ENCODE data around the gene USP36.

USP36 gene

DNA sequence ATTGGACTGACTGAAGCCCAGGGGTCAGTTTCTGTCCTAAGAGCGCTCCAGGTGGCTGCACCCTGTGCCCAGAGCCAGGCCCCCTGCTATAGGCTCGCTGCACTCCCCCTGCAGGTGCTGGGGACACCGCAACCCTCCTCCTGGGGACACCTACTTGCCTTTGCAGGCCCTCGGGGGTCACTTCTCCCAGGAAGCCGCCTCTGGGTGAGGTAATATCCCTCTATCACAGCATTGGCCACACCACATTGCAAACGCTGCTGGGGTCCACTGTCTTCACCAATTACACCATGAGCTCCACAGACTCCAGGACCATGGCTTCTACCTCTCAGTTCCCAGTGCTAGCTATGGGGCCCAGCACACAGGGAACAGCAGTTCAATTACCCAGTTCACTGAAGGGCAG is 14.9 kb downstream of the USP36 start:
- DNase-seq (ENCODE audit: low read depth, low spot score), result no peak

DNA sequence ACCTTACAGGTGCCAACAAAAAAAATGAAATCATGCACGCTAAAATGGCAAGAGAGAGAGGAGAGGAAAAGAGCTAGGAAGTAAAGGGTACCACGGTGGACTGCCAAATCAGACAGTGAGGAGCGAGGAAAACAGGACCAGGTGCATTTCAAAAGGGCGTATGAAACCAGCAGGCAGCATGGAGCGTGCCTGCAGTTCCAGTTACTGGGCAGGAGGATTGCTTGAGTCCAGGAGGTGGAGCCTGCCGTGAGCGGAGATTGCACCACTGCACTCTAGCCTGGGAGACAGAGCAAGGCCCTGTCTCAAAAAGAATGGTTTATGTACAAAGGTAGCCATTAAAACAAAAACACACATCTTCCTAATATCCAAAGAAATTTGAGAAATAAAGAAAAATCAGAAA is 16.4 kb downstream of the USP36 start:
- peaks cover 85% of the 10 kb centered on the region for H3K36me3 ChIP-seq (ENCODE audit: insufficient read depth, low read length)
- no peak overlapping the region for H3K27ac ChIP-seq
- no peak for DNase-seq (ENCODE audit: low read depth, low spot score)
- TF ChIP-seq POLR2AphosphoS5 (IDR thresholded peaks at IDR 0.05; ENCODE audit: borderline replicate concordance, low read depth, low read length) (no peak), FOXP2 (optimal IDR thresholded peaks at IDR 0.05; ENCODE audit: control extremely low read depth, extremely low read length, insufficient read depth) (no peak), EZH2 (IDR thresholded peaks at IDR 0.05) (no peak)
- no peaks in the 10 kb centered on the region for H3K9me3 ChIP-seq (ENCODE audit: low read depth, low read length)
- no peak overlapping the region for H3K4me3 ChIP-seq
- no peak overlapping the region for H3K9ac ChIP-seq (ENCODE audit: insufficient read length)

More for the DNA sequence above, 14.9 kb downstream of the USP36 start:
- no peaks in the 10 kb centered on the region for H3K9me3 ChIP-seq (ENCODE audit: low read depth, low read length)
- peaks cover 84% of the 10 kb centered on the region for H3K36me3 ChIP-seq (ENCODE audit: insufficient read depth, low read length)
- no peak overlapping the region for H3K9ac ChIP-seq (ENCODE audit: insufficient read length)
- no peak overlapping the region for H3K4me3 ChIP-seq
- H3K27ac ChIP-seq, result no peak overlapping the region
- TF ChIP-seq POLR2AphosphoS5 (IDR thresholded peaks at IDR 0.05; ENCODE audit: borderline replicate concordance, low read depth, low read length), result no peak

GRCh38 chr17:78823282-78824046 is 17.1 kb downstream of the USP36 start:
- Histone ChIP-seq H3K27ac (no peak overlapping the region), H3K9me3 (ENCODE audit: low read depth, low read length) (no peaks in the 10 kb centered on the region), H3K9ac (ENCODE audit: insufficient read length) (no peak overlapping the region), H3K4me3 (no peak overlapping the region), H3K36me3 (ENCODE audit: insufficient read depth, low read length) (peaks cover 82% of the 10 kb centered on the region)
- TF ChIP-seq EZH2 (IDR thresholded peaks at IDR 0.05), result no peak
- no peak for TF ChIP-seq POLR2AphosphoS5 (IDR thresholded peaks at IDR 0.05; ENCODE audit: borderline replicate concordance, low read depth, low read length)
- no peak for TF ChIP-seq FOXP2 (optimal IDR thresholded peaks at IDR 0.05; ENCODE audit: control extremely low read depth, extremely low read length, insufficient read depth)
- DNase-seq (ENCODE audit: low read depth, low spot score), result no peak

- no peak overlapping the region for H3K27ac ChIP-seq
- no peak for TF ChIP-seq EZH2 (IDR thresholded peaks at IDR 0.05)
- TF ChIP-seq FOXP2 (optimal IDR thresholded peaks at IDR 0.05; ENCODE audit: control extremely low read depth, extremely low read length, insufficient read depth), result no peak
- no peak for TF ChIP-seq POLR2AphosphoS5 (IDR thresholded peaks at IDR 0.05; ENCODE audit: borderline replicate concordance, low read depth, low read length)
- H3K36me3 ChIP-seq (ENCODE audit: insufficient read depth, low read length), result peaks cover 82% of the 10 kb centered on the region
- no peak for DNase-seq (ENCODE audit: low read depth, low spot score)
- no peak overlapping the region for H3K9ac ChIP-seq (ENCODE audit: insufficient read length)
- H3K4me3 ChIP-seq, result no peak overlapping the region
- no peaks in the 10 kb centered on the region for H3K9me3 ChIP-seq (ENCODE audit: low read depth, low read length)
These were observed 18.1 kb downstream of the USP36 start for GRCh38 chr17:78822552-78822951.

GRCh38 chr17:78821961-78822360 is 18.7 kb downstream of the USP36 start:
- TF ChIP-seq POLR2AphosphoS5 (IDR thresholded peaks at IDR 0.05; ENCODE audit: borderline replicate concordance, low read depth, low read length), result no peak
- TF ChIP-seq EZH2 (IDR thresholded peaks at IDR 0.05), result no peak
- TF ChIP-seq FOXP2 (optimal IDR thresholded peaks at IDR 0.05; ENCODE audit: control extremely low read depth, extremely low read length, insufficient read depth), result no peak
- DNase-seq (ENCODE audit: low read depth, low spot score), result no peak
- H3K36me3 ChIP-seq (ENCODE audit: insufficient read depth, low read length), result peaks cover 84% of the 10 kb centered on the region

GRCh38 chr17:78820841-78821240 is 19.8 kb downstream of the USP36 start:
- H3K4me3 ChIP-seq, result no peak overlapping the region
- no peaks in the 10 kb centered on the region for H3K9me3 ChIP-seq (ENCODE audit: low read depth, low read length)
- peaks cover 83% of the 10 kb centered on the region for H3K36me3 ChIP-seq (ENCODE audit: insufficient read depth, low read length)
- H3K9ac ChIP-seq (ENCODE audit: insufficient read length), result no peak overlapping the region
- no peak for DNase-seq (ENCODE audit: low read depth, low spot score)
- TF ChIP-seq FOXP2 (optimal IDR thresholded peaks at IDR 0.05; ENCODE audit: control extremely low read depth, extremely low read length, insufficient read depth), result no peak
- no peak for TF ChIP-seq POLR2AphosphoS5 (IDR thresholded peaks at IDR 0.05; ENCODE audit: borderline replicate concordance, low read depth, low read length)
- TF ChIP-seq EZH2 (IDR thresholded peaks at IDR 0.05), result no peak
- peak overlapping the region; percentile 40; the same call in 1 of the 2 replicates for H3K27ac ChIP-seq

More at GRCh38 chr17:78821961-78822360, 18.7 kb downstream of the USP36 start:
- no peaks in the 10 kb centered on the region for H3K9me3 ChIP-seq (ENCODE audit: low read depth, low read length)
- no peak overlapping the region for H3K27ac ChIP-seq
- no peak overlapping the region for H3K9ac ChIP-seq (ENCODE audit: insufficient read length)
- no peak overlapping the region for H3K4me3 ChIP-seq

DNA sequence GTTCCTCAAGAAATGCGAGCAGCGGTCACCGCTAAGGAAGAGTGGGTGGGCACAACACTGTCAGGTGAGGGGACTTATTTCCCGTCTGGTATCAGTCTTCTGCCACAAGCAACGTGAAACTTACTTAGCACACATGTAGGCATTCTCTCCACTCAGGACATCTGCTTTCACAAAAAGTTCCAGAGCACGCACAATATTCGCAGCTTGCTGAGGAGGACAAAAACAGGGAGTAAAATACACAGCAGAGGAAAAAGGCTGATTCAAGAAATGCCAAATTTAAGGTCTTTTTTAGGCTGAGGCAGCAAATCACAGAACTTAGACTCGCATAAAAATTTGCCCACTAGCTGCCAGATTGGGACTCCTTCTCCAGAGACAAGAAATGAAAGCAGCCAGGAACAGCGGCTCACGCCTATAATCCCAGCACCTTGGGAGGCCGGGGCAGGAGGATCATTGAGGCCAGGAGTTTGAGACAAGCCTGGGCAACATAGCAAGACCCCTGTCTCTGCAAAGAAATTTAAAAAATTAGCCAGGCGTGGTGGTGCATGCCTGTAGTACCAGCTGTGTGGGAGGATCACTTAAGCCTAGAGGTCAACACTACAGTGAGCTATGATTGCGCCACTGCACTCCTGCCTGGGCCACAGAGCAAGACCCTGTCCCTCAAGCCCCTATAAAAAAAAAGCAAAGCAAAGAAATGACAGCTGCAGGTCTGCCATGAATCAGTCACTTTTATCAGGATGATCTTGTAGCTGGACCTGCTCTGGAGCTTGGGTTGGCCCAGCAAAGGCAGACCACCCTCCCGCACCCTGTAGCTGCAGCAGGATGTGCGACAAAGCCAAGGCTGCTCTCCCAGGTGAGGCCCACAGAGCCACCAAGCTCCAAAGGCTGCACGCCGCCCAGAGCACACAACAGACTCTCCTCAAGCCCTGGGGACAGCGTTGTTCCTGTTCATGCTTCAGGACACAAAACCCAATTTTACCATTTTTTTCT is 20.5 kb downstream of the USP36 start:
- Histone ChIP-seq H3K27ac (peak overlapping the region; percentile 89), H3K9me3 (ENCODE audit: low read depth, low read length) (no peaks in the 10 kb centered on the region), H3K9ac (ENCODE audit: insufficient read length) (no peak overlapping the region), H3K36me3 (ENCODE audit: insufficient read depth, low read length) (peaks cover 87% of the 10 kb centered on the region), H3K4me3 (no peak overlapping the region)
- TF ChIP-seq POLR2AphosphoS5 (IDR thresholded peaks at IDR 0.05; ENCODE audit: borderline replicate concordance, low read depth, low read length), result no peak
- no peak for TF ChIP-seq EZH2 (IDR thresholded peaks at IDR 0.05)
- TF ChIP-seq FOXP2 (optimal IDR thresholded peaks at IDR 0.05; ENCODE audit: control extremely low read depth, extremely low read length, insufficient read depth), result no peak
- no peak for DNase-seq (ENCODE audit: low read depth, low spot score)

DNA sequence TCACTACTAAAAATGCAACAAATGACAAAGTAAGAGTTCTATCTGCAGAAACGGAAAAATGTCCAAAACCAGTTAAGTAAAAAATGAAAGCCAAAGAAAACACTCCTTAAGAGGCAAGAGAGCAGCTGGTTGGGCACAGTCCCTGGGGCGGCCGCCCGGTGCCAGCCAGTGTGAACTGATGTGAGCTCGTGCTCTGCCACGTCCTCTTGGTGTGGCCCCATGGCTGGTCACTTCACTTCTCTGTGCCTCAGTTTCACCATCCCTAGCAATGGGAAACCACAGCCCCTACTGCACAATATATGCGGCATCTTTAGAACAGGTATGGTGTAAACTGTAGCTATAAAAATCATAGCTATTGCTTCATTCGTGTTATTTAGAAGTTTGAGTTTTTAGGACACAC is 21.2 kb downstream of the USP36 start:
- Histone ChIP-seq H3K9ac (ENCODE audit: insufficient read length) (no peak overlapping the region), H3K36me3 (ENCODE audit: insufficient read depth, low read length) (peaks cover 85% of the 10 kb centered on the region), H3K9me3 (ENCODE audit: low read depth, low read length) (no peaks in the 10 kb centered on the region), H3K4me3 (peak overlapping the region; percentile 61), H3K27ac (peak overlapping the region; percentile 89)
- no peak for DNase-seq (ENCODE audit: low read depth, low spot score)
- TF ChIP-seq POLR2AphosphoS5 (IDR thresholded peaks at IDR 0.05; ENCODE audit: borderline replicate concordance, low read depth, low read length) (no peak), EZH2 (IDR thresholded peaks at IDR 0.05) (no peak), FOXP2 (optimal IDR thresholded peaks at IDR 0.05; ENCODE audit: control extremely low read depth, extremely low read length, insufficient read depth) (no peak)
